Lower leg skin (tissue), 4 donors: ENCODE data around the gene DDX54. TPM values are rescaled to one million over a fixed set of nuclear protein-coding genes. Genes with fewer than 3 reads are reported as not detected.

ENCODE experiments used
- DNase-seq, 2 donors: peaks; one replicate each; pipeline ENCODE4 v3.0.0-alpha.2; 2019; ENCODE audit warnings: low spot score in 2 of 2
- H3K4me3 ChIP-seq: fragments of 200-600 bp; sonication (generic); 2 replicates; pipeline ENCODE4 v1.5.1; 2017; ENCODE audit warnings: mild to moderate bottlenecking, low read depth; ENCODE audit not compliant: poor library complexity, severe bottlenecking
- CTCF ChIP-seq, 3 donors: fragments of 450-650 bp; IDR thresholded peaks; one replicate each; pipeline ENCODE4 v1.5.1; 2016; ENCODE audit warnings: antibody characterized with exemption in 3 of 3, mild to moderate bottlenecking in 3 of 3, moderate library complexity in 2 of 3
- POLR2A ChIP-seq, 2 donors: fragments of 450-650 bp; IDR thresholded peaks; one replicate each; pipeline ENCODE4 v1.6.1; 2016 to 2017; ENCODE audit warnings: antibody characterized with exemption in 2 of 2, mild to moderate bottlenecking in 1 of 2, moderate library complexity in 1 of 2
- WGBS, 2 donors: methylation state at CpG; one replicate each; pipeline ENCODE4 v1.1.5; 2018; 5-methylcytosine and 5-hydroxymethylcytosine counted together
- intact Hi-C: fragments of 100-400 bp; cut with DNase I; formaldehyde crosslinking; loops from one replicate; pipeline ENCODE4 v1.15.0; 2023; ENCODE audit warnings: low total_unique reads
- total RNA-seq, 4 donors: library from RNA; depleted of rRNA; stranded (reverse); fragments of >200 nt; gene quantifications; one replicate each; pipeline ENCODE4 v1.1.0, GENCODE V29; 2016

Gene DDX54
- total RNA-seq, 4 donors from 2014 or later: 48.6 to 106 (median 77.3) TPM

DNA sequence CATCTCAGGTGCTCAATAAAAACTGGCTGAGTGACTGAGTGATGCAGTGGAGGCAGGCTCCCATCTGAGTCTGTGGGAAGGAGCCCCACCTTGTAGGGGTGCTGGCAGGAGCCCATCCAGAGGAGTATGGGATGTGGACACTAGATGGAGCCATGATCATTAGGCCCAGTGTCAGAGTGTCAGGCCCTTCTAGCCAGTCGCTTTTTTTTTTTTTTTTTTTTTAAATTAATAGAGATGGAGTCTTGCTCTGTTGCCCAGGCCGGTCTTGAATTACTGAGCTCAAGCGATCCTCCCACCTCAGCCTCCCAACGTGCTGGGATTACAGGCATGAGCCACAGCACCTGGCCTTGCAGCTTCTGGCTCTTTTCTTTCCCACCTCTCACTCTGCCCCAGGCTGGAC, 11.7 kb upstream of the DDX54 start:
- TF ChIP-seq CTCF (IDR thresholded peaks at IDR 0.05): no peak
- no peak for TF ChIP-seq POLR2A (IDR thresholded peaks at IDR 0.05)
- 22 to 23% methylated on average over 4 of the region's 4 CpGs for WGBS, 2 donors
- DNase-seq: peak; percentile 78 to 93
- intact Hi-C loops: loop anchor here (10.0 kb wide), 1 partner anchor 138 kb away; the partner anchor contains the start of gene SLC8B1
- H3K4me3 ChIP-seq: no peak overlapping the region

DNA sequence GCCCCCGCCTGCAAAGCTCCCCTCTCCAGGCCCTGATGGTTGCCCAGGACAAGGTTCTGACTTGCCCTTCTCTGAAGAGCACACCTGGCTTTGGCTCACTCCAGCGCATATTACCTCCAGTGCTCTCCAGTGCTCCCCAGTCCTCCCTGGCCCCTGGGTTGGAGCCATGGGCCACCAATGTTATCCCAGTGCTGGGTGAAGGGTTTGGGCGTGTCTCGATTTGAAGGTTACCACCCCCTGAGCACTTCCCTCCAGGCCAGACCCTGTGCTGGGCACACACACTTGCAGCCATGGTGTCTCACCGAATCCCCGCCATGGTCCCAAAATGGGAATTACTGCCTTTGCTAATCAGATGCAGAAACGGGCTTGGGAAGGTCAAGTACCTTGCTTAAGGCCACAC, 11.3 kb upstream of the DDX54 start:
- intact Hi-C loops: loop anchor here (10.0 kb wide), 1 partner anchor 138 kb away; the partner anchor contains the start of gene SLC8B1

GRCh38 chr12:113195598-113195997, 10.3 kb upstream of the DDX54 start:
- intact Hi-C loops: loop anchor here (10.0 kb wide), 1 partner anchor 139 kb away; the partner anchor contains the start of gene SLC8B1
- TF ChIP-seq POLR2A (IDR thresholded peaks at IDR 0.05) (no peak), CTCF (IDR thresholded peaks at IDR 0.05) (no peak)
- no peak for DNase-seq
- H3K4me3 ChIP-seq: no peak overlapping the region
- WGBS, 2 donors: 97% methylated on average over 13 of the region's 13 CpGs

More for the DNA sequence above, 11.3 kb upstream of the DDX54 start:
- DNase-seq: no peak
- WGBS, 2 donors: 59 to 62% methylated on average over 3 to 7 of the region's 7 CpGs
- TF ChIP-seq CTCF (IDR thresholded peaks at IDR 0.05) (no peak), POLR2A (IDR thresholded peaks at IDR 0.05) (no peak)
- no peak overlapping the region for H3K4me3 ChIP-seq

GRCh38 chr12:113194971-113195391, 9.7 kb upstream of the DDX54 start:
- WGBS, 2 donors: 80 to 85% methylated on average over 3 to 4 of the region's 4 CpGs
- intact Hi-C loops: loop anchor here (10.0 kb wide), 1 partner anchor 140 kb away; the partner anchor contains the start of gene SLC8B1
- TF ChIP-seq POLR2A (IDR thresholded peaks at IDR 0.05): no peak
- no peak for TF ChIP-seq CTCF (IDR thresholded peaks at IDR 0.05)

DNA sequence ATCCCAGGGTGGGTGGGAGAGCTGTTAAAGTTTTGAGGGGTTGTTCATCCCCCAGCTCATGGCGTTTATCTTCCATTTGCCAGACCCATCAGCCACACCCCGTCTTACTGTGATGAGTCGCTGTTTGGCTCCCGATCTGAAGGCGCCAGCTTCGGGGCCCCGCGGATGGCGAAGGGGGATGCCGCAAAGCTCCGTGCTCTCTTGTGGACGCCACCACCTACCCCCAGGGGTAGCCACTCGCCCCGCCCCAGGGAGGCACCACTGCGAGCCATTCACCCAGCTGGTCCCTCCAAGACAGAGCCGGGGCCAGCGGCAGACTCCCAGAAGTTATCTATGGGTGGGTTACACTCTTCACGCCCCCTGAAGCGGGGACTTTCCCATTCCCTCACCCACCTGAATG, 5.9 kb upstream of the DDX54 start:
- intact Hi-C loops: loop anchor here (10.0 kb wide), 1 partner anchor 144 kb away; the partner anchor contains the start of gene SLC8B1
- no peak overlapping the region for H3K4me3 ChIP-seq
- WGBS, 2 donors: 81 to 84% methylated on average over 19 of the region's 19 CpGs
- DNase-seq: no peak
- TF ChIP-seq CTCF (IDR thresholded peaks at IDR 0.05) (no peak), POLR2A (IDR thresholded peaks at IDR 0.05) (no peak)

More at GRCh38 chr12:113194971-113195391, 9.7 kb upstream of the DDX54 start:
- DNase-seq: no peak
- no peak overlapping the region for H3K4me3 ChIP-seq

GRCh38 chr12:113190761-113191160, 5.5 kb upstream of the DDX54 start:
- no peak for TF ChIP-seq POLR2A (IDR thresholded peaks at IDR 0.05)
- no peak for TF ChIP-seq CTCF (IDR thresholded peaks at IDR 0.05)
- intact Hi-C loops: loop anchor here (10.0 kb wide), 1 partner anchor 144 kb away; the partner anchor contains the start of gene SLC8B1
- DNase-seq: no peak
- WGBS, 2 donors: 84 to 92% methylated on average over 4 of the region's 4 CpGs
- H3K4me3 ChIP-seq: no peak overlapping the region
